ENCODE results near the gene ASIC2. TPM values are rescaled to one million over a fixed set of nuclear protein-coding genes. Genes with fewer than 3 reads are reported as not detected.

ASIC2 gene
- total and polyA plus RNA-seq, 9 of the 15 experiments (the other 6 are each of a cell fraction or from before 2014, with no cell fraction given) = not detected

GRCh38 chr17:33167736-33168135 lies 125.4 kb downstream of the ASIC2 start (continued):
- TF ChIP-seq MGA (IDR thresholded peaks at IDR 0.05) (no peak), ZNF655 (CRISPR knock-in tag; IDR thresholded peaks at IDR 0.05) (no peak), MLX (CRISPR knock-in tag; conservative IDR thresholded peaks at IDR 0.05) (no peak), CREB1 (IDR thresholded peaks at IDR 0.05) (no peak), CREB1 (CRISPR knock-in tag; IDR thresholded peaks at IDR 0.05) (no peak)
